GM10847 (cell line): ENCODE data around the gene ZCCHC7.

ENCODE experiments used
- POLR2A ChIP-seq: IDR thresholded peaks from 2 replicates; pipeline ENCODE4 v1.6.1; 2011; ENCODE audit not compliant: insufficient read length; ENCODE audit errors: extremely low read depth

Gene ZCCHC7

GRCh38 chr9:37197158-37198038 lies 77.0 kb downstream of the ZCCHC7 start:
- no peak for TF ChIP-seq POLR2A

GRCh38 chr9:37198039-37198729 lies 77.8 kb downstream of the ZCCHC7 start:
- TF ChIP-seq POLR2A, result no peak

GRCh38 chr9:37198831-37199230 lies 78.5 kb downstream of the ZCCHC7 start:
- no peak for TF ChIP-seq POLR2A

- TF ChIP-seq POLR2A, result no peak
Observed at GRCh38 chr9:37200433-37201005, 80.1 kb downstream of the ZCCHC7 start.

- TF ChIP-seq POLR2A, result no peak
Observed at GRCh38 chr9:37201581-37201980, 81.2 kb downstream of the ZCCHC7 start.

GRCh38 chr9:37202091-37202490 lies 81.7 kb downstream of the ZCCHC7 start:
- TF ChIP-seq POLR2A, result no peak

- no peak for TF ChIP-seq POLR2A
Observed at GRCh38 chr9:37206121-37206620, 85.8 kb downstream of the ZCCHC7 start.

GRCh38 chr9:37209431-37210386 lies 89.3 kb downstream of the ZCCHC7 start:
- TF ChIP-seq POLR2A, result no peak

GRCh38 chr9:37210737-37211523 lies 90.6 kb downstream of the ZCCHC7 start:
- TF ChIP-seq POLR2A, result no peak

- no peak for TF ChIP-seq POLR2A
Observed at GRCh38 chr9:37212435-37212834, 92.1 kb downstream of the ZCCHC7 start.

- no peak for TF ChIP-seq POLR2A
Observed at GRCh38 chr9:37215381-37215780, 95.0 kb downstream of the ZCCHC7 start.

GRCh38 chr9:37215830-37216229 lies 95.5 kb downstream of the ZCCHC7 start:
- no peak for TF ChIP-seq POLR2A

- TF ChIP-seq POLR2A, result no peak
Observed at GRCh38 chr9:37217161-37217560, 96.8 kb downstream of the ZCCHC7 start.
